ENCODE results near the gene ADGRG3.

The ADGRG3 gene

GRCh38 chr16:57646388-57647039 is 21.6 kb upstream of the ADGRG3 start:
- DNase-seq = no peak

- no peak for DNase-seq
Observed at GRCh38 chr16:57647136-57647875, 20.8 kb upstream of the ADGRG3 start.

GRCh38 chr16:57648125-57648524 is 20.0 kb upstream of the ADGRG3 start:
- DNase-seq = no peak

- DNase-seq = peak; percentile 3
Observed at GRCh38 chr16:57648581-57649442, 19.3 kb upstream of the ADGRG3 start.

- DNase-seq = no peak
Observed at GRCh38 chr16:57649443-57649751, 18.7 kb upstream of the ADGRG3 start.

- DNase-seq = no peak
Observed at GRCh38 chr16:57649846-57650245, 18.3 kb upstream of the ADGRG3 start.

GRCh38 chr16:57651344-57652333 is 16.5 kb upstream of the ADGRG3 start:
- DNase-seq = no peak

GRCh38 chr16:57652695-57653471 is 15.2 kb upstream of the ADGRG3 start:
- no peak for DNase-seq

- no peak for DNase-seq
Observed at GRCh38 chr16:57653936-57654335, 14.2 kb upstream of the ADGRG3 start.

- DNase-seq = no peak
Observed at GRCh38 chr16:57656342-57656955, 11.7 kb upstream of the ADGRG3 start.

GRCh38 chr16:57657228-57657627 is 10.9 kb upstream of the ADGRG3 start:
- DNase-seq = no peak

- DNase-seq = no peak
Observed at GRCh38 chr16:57658130-57658877, 9.8 kb upstream of the ADGRG3 start.

- DNase-seq = no peak
Observed at GRCh38 chr16:57658878-57659674, 9.0 kb upstream of the ADGRG3 start.

GRCh38 chr16:57660715-57661463 is 7.2 kb upstream of the ADGRG3 start:
- no peak for DNase-seq

- no peak for DNase-seq
Observed at GRCh38 chr16:57661510-57661909, 6.6 kb upstream of the ADGRG3 start.

- no peak for DNase-seq
Observed at GRCh38 chr16:57661936-57662906, 5.9 kb upstream of the ADGRG3 start.

- no peak for DNase-seq
Observed at GRCh38 chr16:57663436-57663835, 4.7 kb upstream of the ADGRG3 start.
